Measurements from ENCODE around the gene MUC5AC. TPM values are rescaled to one million over a fixed set of nuclear protein-coding genes. Genes with fewer than 3 reads are reported as not detected.

MUC5AC gene
- polyA plus RNA-seq, 1 donor, result 0.37 TPM

GRCh38 chr11:1122664-1123002, 35.1 kb upstream of the MUC5AC start:
- Histone ChIP-seq H3K27ac (ENCODE audit: low read length) (no peak overlapping the region), H3K9me3 (ENCODE audit: control insufficient read depth, low read depth, low read length) (peaks cover 3% of the 10 kb centered on the region), H3K4me1 (ENCODE audit: control insufficient read depth, insufficient read depth, low read length) (no peaks in the 10 kb centered on the region), H3K27me3 (ENCODE audit: control insufficient read depth, insufficient read depth, low read length) (no peaks in the 10 kb centered on the region), H3K36me3 (ENCODE audit: control insufficient read depth, insufficient read depth, low read length) (no peaks in the 10 kb centered on the region), H3K4me3 (ENCODE audit: low read length) (no peak overlapping the region)
- no peak for DNase-seq
- 65% methylated on average over 2 of the region's 7 CpGs for WGBS (ENCODE audit: insufficient coverage, low lambda C conversion rate)

DNA sequence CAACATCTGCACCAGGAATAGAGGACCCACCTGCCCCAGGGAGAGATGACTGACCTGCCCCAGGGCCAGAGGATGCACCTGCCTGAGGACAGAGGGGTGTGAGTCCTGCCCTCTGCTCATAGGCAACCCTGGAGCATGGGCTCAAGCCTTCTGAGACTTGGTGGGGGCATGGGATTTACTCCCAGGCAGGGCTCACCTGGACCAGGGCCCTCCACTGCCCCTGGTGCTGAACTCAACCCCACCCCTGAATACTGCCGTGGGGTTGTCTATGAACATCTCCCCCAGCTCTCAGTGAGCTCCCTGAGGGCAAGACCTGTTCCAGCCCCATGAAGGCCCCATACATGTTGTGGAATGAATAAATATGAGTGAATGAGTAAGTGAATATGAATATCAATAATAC, 33.8 kb upstream of the MUC5AC start:
- no peak overlapping the region for H3K4me3 ChIP-seq (ENCODE audit: low read length)
- no peak overlapping the region for H3K27ac ChIP-seq (ENCODE audit: low read length)
- H3K36me3 ChIP-seq (ENCODE audit: control insufficient read depth, insufficient read depth, low read length), result no peaks in the 10 kb centered on the region
- H3K9me3 ChIP-seq (ENCODE audit: control insufficient read depth, low read depth, low read length), result peaks cover 1% of the 10 kb centered on the region
- H3K4me1 ChIP-seq (ENCODE audit: control insufficient read depth, insufficient read depth, low read length), result peaks cover 4% of the 10 kb centered on the region
- DNase-seq, result no peak
- no peaks in the 10 kb centered on the region for H3K27me3 ChIP-seq (ENCODE audit: control insufficient read depth, insufficient read depth, low read length)
- WGBS (ENCODE audit: insufficient coverage, low lambda C conversion rate), result no CpG with 5 or more reads among the region's 1 CpG

GRCh38 chr11:1125803-1126202, 31.9 kb upstream of the MUC5AC start:
- no CpG with 5 or more reads among the region's 9 CpGs for WGBS (ENCODE audit: insufficient coverage, low lambda C conversion rate)
- DNase-seq, result no peak
- no peaks in the 10 kb centered on the region for H3K36me3 ChIP-seq (ENCODE audit: control insufficient read depth, insufficient read depth, low read length)
- no peaks in the 10 kb centered on the region for H3K9me3 ChIP-seq (ENCODE audit: control insufficient read depth, low read depth, low read length)
- H3K4me3 ChIP-seq (ENCODE audit: low read length), result no peak overlapping the region
- H3K27ac ChIP-seq (ENCODE audit: low read length), result no peak overlapping the region
- no peaks in the 10 kb centered on the region for H3K27me3 ChIP-seq (ENCODE audit: control insufficient read depth, insufficient read depth, low read length)
- peaks cover 21% of the 10 kb centered on the region for H3K4me1 ChIP-seq (ENCODE audit: control insufficient read depth, insufficient read depth, low read length)

GRCh38 chr11:1126491-1126926, 31.2 kb upstream of the MUC5AC start:
- Histone ChIP-seq H3K4me1 (ENCODE audit: control insufficient read depth, insufficient read depth, low read length) (peaks cover 22% of the 10 kb centered on the region), H3K27me3 (ENCODE audit: control insufficient read depth, insufficient read depth, low read length) (no peaks in the 10 kb centered on the region), H3K9me3 (ENCODE audit: control insufficient read depth, low read depth, low read length) (no peaks in the 10 kb centered on the region), H3K27ac (ENCODE audit: low read length) (no peak overlapping the region), H3K4me3 (ENCODE audit: low read length) (no peak overlapping the region), H3K36me3 (ENCODE audit: control insufficient read depth, insufficient read depth, low read length) (no peaks in the 10 kb centered on the region)
- no CpG with 5 or more reads among the region's 15 CpGs for WGBS (ENCODE audit: insufficient coverage, low lambda C conversion rate)
- DNase-seq, result no peak

DNA sequence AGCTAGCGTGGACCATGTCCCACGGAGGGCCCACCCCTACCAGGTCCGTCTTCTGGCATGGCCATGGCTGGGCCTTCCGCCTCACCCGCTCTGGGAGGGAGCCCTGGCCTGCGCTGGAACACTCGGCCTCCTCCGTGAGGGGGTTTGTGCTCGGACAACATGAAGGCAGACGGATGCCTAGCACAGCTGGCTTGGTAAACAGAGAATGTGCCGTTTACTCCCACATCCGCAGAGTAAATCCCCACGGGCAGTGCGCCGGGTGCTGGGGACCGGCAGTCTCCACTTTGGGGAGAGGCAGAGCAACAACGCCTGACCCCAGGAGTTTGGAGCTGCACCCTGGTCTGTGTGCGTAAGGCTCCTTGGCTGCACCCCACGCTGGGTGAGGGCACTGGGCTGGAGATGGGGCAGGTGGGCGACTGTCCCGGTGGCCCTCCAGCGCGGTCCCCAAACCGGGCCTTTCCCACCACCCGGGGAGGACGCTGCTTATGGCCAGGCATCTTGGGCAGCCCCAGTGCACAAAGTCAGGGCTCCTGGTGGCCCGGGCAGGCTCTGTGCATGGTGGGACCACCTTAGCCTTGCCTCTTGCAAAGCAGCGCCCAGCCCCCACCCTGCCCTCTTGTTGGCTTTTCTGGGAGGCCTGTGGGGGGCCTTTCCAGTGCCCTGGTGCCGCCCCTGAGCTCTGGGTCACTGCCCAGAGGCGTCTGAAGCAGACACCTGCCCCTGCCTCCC, 30.7 kb upstream of the MUC5AC start:
- H3K27me3 ChIP-seq (ENCODE audit: control insufficient read depth, insufficient read depth, low read length), result no peaks in the 10 kb centered on the region
- DNase-seq, result no peak
- no peak overlapping the region for H3K4me3 ChIP-seq (ENCODE audit: low read length)
- no peaks in the 10 kb centered on the region for H3K9me3 ChIP-seq (ENCODE audit: control insufficient read depth, low read depth, low read length)
- WGBS (ENCODE audit: insufficient coverage, low lambda C conversion rate), result no CpG with 5 or more reads among the region's 30 CpGs
- no peaks in the 10 kb centered on the region for H3K36me3 ChIP-seq (ENCODE audit: control insufficient read depth, insufficient read depth, low read length)
- peaks cover 23% of the 10 kb centered on the region for H3K4me1 ChIP-seq (ENCODE audit: control insufficient read depth, insufficient read depth, low read length)
- no peak overlapping the region for H3K27ac ChIP-seq (ENCODE audit: low read length)

DNA sequence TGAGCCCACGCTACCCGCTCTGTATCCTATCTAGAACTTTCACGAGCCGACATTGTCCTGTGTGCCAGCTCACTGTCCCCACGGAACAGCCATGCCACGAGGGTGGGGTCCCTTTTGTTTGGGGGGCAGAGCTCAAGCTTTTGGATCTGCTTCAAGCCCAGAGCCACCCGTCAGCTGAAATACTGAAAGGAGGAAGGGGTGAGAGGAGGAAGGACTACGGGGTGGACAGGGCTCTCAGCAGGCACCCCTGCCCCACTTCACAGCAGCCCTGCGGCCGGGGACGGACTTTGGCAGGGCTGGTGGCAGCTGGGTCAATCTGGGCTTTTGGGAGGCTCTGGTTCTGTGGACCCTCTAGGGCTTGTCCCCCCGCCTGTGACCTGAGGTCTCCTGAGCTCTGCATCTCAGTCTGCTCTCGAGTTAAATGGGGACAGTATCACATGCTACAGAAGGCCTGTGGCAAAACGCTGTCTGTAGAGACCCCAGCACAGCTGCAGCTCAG, 30.0 kb upstream of the MUC5AC start:
- H3K4me3 ChIP-seq (ENCODE audit: low read length), result no peak overlapping the region
- H3K36me3 ChIP-seq (ENCODE audit: control insufficient read depth, insufficient read depth, low read length), result no peaks in the 10 kb centered on the region
- H3K4me1 ChIP-seq (ENCODE audit: control insufficient read depth, insufficient read depth, low read length), result peaks cover 23% of the 10 kb centered on the region
- no peaks in the 10 kb centered on the region for H3K9me3 ChIP-seq (ENCODE audit: control insufficient read depth, low read depth, low read length)
- no peak overlapping the region for H3K27ac ChIP-seq (ENCODE audit: low read length)
- DNase-seq, result no peak
- no CpG with 5 or more reads among the region's 14 CpGs for WGBS (ENCODE audit: insufficient coverage, low lambda C conversion rate)
- H3K27me3 ChIP-seq (ENCODE audit: control insufficient read depth, insufficient read depth, low read length), result no peaks in the 10 kb centered on the region

DNA sequence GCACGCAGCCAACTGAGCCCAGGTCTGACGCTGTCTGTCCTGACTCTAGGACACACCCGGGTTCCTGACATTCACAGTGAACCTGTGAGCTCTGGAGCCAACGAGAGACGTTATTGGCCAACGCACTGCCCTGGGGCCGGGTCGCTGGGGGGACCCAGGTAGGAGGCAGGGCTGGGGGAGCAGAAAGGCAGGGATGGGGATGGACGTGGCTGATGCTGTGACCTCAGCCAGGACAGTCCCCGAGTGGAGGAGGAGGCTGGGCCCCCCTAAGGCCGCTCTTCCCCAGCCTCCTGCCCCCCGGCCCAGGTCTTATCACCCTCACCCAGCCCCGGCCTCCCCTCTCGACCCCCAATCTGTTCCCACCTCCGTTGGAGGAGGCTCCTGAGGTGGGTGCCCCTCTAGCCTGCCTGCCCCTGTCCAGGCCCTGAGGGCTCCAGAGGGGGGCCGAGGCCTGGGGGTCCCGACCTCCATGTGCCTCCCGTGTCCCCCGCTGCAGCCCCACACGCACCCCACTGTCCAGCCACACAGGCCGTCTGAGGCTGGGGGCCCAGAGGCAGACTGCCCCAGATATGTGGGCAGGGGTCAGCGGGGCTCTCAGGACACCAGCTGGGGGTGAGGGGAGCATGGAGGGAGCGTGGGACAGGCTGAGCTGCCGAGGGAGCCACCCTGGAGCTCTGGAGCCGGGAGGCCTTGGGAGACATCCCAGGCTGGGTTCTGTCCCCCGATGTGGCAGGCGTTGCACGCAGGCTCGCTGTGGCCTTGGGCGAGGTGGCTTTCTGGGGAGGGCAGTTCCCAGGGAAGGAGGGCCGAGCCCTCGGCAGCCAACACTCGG, 29.2 kb upstream of the MUC5AC start:
- no peak for DNase-seq
- H3K27ac ChIP-seq (ENCODE audit: low read length), result no peak overlapping the region
- peaks cover 23% of the 10 kb centered on the region for H3K4me1 ChIP-seq (ENCODE audit: control insufficient read depth, insufficient read depth, low read length)
- no peaks in the 10 kb centered on the region for H3K27me3 ChIP-seq (ENCODE audit: control insufficient read depth, insufficient read depth, low read length)
- no peaks in the 10 kb centered on the region for H3K36me3 ChIP-seq (ENCODE audit: control insufficient read depth, insufficient read depth, low read length)
- no peak overlapping the region for H3K4me3 ChIP-seq (ENCODE audit: low read length)
- no peaks in the 10 kb centered on the region for H3K9me3 ChIP-seq (ENCODE audit: control insufficient read depth, low read depth, low read length)
- WGBS (ENCODE audit: insufficient coverage, low lambda C conversion rate), result no CpG with 5 or more reads among the region's 33 CpGs

- no peaks in the 10 kb centered on the region for H3K27me3 ChIP-seq (ENCODE audit: control insufficient read depth, insufficient read depth, low read length)
- no peak overlapping the region for H3K4me3 ChIP-seq (ENCODE audit: low read length)
- H3K9me3 ChIP-seq (ENCODE audit: control insufficient read depth, low read depth, low read length), result no peaks in the 10 kb centered on the region
- H3K36me3 ChIP-seq (ENCODE audit: control insufficient read depth, insufficient read depth, low read length), result no peaks in the 10 kb centered on the region
- WGBS (ENCODE audit: insufficient coverage, low lambda C conversion rate), result no CpG with 5 or more reads among the region's 17 CpGs
- peaks cover 23% of the 10 kb centered on the region for H3K4me1 ChIP-seq (ENCODE audit: control insufficient read depth, insufficient read depth, low read length)
- no peak for DNase-seq
- H3K27ac ChIP-seq (ENCODE audit: low read length), result no peak overlapping the region
Observed at GRCh38 chr11:1129143-1129610, 28.6 kb upstream of the MUC5AC start.

- no peaks in the 10 kb centered on the region for H3K36me3 ChIP-seq (ENCODE audit: control insufficient read depth, insufficient read depth, low read length)
- H3K4me1 ChIP-seq (ENCODE audit: control insufficient read depth, insufficient read depth, low read length), result peaks cover 23% of the 10 kb centered on the region
- H3K27ac ChIP-seq (ENCODE audit: low read length), result no peak overlapping the region
- H3K27me3 ChIP-seq (ENCODE audit: control insufficient read depth, insufficient read depth, low read length), result no peaks in the 10 kb centered on the region
- no CpG with 5 or more reads among the region's 18 CpGs for WGBS (ENCODE audit: insufficient coverage, low lambda C conversion rate)
- no peaks in the 10 kb centered on the region for H3K9me3 ChIP-seq (ENCODE audit: control insufficient read depth, low read depth, low read length)
- no peak overlapping the region for H3K4me3 ChIP-seq (ENCODE audit: low read length)
- DNase-seq, result peak in 1 of 2 donors; percentile 41
Observed at GRCh38 chr11:1129611-1130160, 28.1 kb upstream of the MUC5AC start.

DNA sequence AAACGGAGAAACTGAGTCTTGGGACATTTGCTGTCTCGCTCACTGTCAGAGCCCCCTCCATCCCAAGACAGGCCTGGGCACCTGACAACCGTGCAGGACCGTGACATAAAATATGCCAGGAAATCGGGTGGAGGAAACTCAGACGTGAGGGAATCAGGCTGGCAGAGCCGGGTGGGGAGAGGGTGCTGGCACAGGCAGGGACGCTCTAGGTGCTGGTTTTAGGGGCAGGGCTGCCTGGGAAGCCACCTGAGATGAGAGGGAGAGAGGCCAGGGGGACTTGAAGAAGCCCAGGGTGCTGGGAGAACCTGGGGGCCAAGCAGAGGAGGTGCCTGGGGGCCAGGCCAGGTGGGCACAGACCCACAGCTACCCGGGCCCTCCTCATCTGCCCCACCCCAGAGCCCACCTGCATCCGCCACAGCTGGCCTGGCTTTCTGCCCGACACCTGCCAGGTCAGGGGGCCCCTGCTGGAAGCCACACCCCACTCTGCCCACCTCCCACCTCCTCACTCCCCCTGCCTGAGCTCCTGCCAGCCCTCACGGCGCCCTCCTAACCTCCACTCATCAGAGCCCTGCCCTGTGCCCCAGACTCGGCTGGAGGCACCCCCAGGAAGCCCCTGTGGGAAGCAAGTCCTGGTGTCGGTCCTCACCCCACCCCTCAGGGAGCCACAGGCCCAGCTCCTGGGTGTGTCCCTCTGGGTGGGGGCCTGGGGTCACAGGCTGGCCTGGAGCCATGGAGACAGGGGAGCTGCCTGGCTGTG, 27.3 kb upstream of the MUC5AC start:
- WGBS (ENCODE audit: insufficient coverage, low lambda C conversion rate), result no CpG with 5 or more reads among the region's 15 CpGs
- H3K9me3 ChIP-seq (ENCODE audit: control insufficient read depth, low read depth, low read length), result peaks cover 3% of the 10 kb centered on the region
- H3K4me1 ChIP-seq (ENCODE audit: control insufficient read depth, insufficient read depth, low read length), result peaks cover 23% of the 10 kb centered on the region
- DNase-seq, result peak; percentile 26 to 62
- H3K27ac ChIP-seq (ENCODE audit: low read length), result peak overlapping the region; percentile 6
- no peaks in the 10 kb centered on the region for H3K36me3 ChIP-seq (ENCODE audit: control insufficient read depth, insufficient read depth, low read length)
- H3K27me3 ChIP-seq (ENCODE audit: control insufficient read depth, insufficient read depth, low read length), result no peaks in the 10 kb centered on the region
- H3K4me3 ChIP-seq (ENCODE audit: low read length), result no peak overlapping the region

Measured in large intestine (tissue), 3 donors.